Stimulated activated CD4-positive, alpha-beta T cell treated with anti-CD3 and anti-CD28 coated beads, Interleukin-4, amount 100 ng/mL, for 4 hours (primary cell): ENCODE results near the gene CTAG1B.
"Not testable (repeated sequence)": the region's sequence is repeated elsewhere in the genome, so short reads cannot be mapped to it uniquely, and the experiment has no call there.

ENCODE experiments used
- DNase-seq, 2 experiments: peaks; one replicate each; pipeline ENCODE4 v3.0.0-alpha.2; 2020

CTAG1B gene

DNA sequence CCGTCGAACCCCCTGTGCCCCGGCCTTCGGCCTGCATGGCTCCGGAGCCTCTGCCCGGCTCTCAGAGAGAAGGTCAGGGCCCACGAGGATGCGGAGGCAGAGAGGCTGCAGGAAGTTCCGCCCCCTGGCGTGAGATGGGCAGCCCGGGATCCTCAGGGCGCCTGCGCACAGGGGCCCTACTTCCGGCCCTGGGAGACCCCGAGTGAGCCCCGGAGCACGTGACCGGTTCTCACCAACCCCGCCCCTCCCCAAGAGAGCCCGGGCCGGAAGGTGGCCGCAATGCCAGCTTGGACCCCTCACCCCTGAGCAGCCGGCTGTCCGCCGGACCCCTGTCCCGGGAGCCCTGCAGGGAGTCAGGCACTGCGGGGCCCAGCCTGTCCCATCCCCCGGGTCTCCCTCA lies at the start of gene CTAG1B:
TSS of gene CTAG1B (minus strand) at position 101 of the 400 bp plus-strand sequence. CDS start at position 37, 64 bp downstream.
- DNase-seq: not testable (repeated sequence)

DNA sequence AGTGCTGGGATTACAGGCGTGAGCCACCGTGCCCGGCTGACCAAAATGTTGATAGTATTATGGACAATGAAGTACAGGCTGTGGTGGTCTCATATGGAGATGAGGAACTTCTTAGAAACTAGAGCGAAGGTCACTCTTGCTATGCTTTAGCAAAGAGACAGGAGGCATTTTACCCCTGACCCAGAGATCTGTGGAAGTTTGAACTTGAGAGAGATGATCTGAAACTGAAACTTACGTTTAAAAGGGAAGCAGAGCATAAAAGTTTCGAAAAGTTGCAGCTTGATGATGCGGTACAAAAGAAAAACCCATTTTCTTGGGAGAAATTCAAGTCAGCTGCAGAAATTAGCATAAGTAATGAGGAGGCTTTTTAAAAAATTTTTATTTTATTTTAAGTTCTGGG lies 42.8 kb upstream of the CTAG1B start:
- no peak for DNase-seq

DNA sequence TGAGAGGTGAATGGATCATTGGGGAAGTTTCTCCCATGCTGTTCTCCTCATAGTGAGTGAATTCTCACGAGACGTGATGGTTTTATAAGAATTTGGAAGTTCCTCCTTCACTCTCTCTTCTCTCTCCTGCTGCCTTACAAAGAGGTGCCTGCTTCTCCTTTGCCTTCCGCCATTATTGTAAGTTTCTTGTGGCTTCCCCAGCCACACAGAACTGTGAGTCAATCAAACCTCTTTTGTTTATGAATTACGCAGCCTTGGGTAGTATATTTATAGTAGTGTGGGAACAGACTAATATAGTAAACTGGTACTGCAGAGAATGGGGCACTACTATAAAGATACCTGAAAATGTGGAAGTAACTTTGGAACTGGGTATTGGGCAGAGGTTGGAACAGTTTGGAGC lies 42.1 kb upstream of the CTAG1B start:
- no peak for DNase-seq

DNA sequence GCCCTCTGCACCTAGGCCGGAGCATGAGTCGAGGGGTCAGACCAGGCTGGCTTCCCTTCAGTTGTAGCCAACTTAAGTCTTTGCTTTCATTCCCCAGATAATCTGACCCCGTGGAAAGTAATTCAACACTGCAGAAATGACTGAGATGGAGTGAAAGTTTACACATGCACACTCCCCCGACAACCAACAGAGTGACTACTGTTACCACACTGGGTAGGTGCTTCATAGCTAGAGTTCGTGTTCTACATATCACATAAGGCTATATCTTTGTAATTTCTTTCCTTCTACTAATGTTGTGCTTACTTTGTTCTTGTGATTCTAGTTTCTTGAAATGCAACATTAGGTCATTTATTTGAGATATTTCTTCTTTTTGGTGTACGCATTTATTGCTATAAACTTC lies 41.5 kb upstream of the CTAG1B start:
- DNase-seq: no peak

DNA sequence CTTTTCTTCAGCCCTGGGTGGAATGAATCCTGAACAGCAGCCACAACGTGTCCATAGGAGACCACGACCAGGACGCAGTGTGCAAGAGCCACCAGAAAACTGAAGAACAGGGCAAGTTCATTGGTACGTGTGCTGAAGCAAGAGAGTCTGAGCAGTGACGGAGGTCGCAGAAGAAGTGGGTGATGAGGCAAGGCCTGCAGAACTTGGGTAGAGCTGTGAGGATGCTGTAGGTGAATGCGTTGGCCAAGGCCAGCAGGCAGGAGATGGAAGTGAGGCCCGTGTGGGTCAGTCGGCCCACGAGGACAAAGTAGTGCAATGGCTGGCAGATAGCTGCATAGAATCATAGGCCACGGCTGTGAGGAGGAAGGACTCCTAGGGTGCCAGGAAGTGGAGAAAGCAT lies 39.9 kb upstream of the CTAG1B start:
- DNase-seq: no peak

DNA sequence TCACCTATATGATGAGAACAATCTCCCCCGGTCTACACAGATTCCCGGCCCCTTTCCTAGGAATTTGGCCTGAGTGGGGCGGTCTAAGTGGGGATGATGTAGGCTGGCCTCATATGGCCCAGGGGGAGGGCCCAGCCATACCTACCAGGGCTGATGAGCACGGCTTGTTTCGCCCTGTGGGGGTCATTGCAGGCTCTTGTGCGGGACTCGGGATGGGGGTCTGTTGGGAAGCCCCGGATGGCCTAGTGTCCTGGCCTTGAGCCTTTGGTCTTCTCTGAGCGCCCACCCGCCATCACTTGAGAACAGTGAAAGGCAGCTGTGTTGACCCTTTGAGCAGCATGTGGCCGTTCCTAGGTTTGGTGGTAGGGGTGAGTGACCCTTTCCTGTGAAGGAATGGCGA lies 39.1 kb upstream of the CTAG1B start:
- no peak for DNase-seq

DNA sequence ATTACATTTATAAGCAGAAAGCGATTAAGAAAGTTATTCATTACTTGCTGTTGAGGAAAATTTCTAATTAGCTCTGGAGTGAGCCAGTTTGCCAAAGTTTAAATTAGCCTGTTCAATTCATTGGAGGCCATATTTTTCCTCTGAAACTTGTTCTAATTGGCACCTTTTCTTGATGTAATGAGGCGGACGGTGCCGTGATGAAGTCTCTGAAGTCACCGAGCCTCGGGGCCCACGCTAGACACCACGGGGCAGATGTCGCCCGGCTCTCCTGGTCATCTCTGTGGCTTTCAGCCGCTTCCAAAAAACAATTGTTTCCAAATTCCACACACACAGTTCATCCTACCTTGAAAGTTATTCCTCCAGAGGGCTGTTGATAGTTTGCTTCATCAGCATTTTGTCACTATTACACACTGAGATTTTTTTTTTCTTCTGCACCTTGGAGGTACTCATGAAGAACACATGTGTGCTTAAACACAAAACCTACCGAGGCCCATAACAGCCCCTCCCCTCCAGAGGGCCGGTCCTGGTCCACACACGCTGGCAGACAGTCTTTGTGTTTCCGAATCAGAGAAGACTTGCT lies 38.2 kb upstream of the CTAG1B start:
- no peak for DNase-seq

DNA sequence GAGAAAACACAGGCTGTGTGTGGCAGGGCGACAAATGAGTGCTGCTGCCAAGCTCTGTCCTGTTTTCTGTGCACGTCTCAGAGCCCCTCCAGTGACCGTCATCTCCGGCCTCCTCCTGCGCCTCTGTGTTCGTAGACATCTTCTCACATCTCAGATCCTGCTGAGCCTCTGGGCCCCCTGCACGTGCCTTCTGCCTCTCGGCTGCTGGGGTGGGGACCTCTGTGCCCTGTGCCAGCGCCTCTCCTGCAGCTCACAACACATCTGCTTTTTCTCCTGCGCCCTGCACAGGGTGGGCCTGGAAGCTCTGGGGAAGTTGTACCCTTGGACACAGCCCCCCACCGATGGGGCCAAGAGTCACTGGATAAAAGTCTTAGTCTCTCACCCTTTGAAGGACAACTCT lies 36.7 kb upstream of the CTAG1B start:
- DNase-seq: no peak

DNA sequence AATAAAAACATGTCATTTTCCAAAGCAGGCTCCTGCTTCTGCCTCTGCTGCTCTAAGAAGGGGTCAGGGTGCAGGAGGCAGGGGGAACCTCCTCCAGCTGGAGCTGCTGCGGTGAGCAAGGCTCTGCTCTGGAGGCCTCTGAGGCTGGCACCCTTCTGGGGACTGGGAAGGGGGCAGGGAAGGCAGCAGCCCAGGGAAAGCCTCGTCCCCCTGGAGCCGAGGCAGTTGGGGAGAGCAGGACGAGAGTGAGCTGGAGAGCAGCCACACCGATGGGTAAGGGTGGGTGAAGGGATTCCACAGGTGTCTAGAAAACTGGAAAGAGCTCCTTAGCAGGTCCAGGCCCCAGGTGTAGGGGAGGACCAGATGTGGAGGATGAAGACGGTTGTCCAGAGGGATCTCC lies 36.3 kb upstream of the CTAG1B start:
- no peak for DNase-seq

DNA sequence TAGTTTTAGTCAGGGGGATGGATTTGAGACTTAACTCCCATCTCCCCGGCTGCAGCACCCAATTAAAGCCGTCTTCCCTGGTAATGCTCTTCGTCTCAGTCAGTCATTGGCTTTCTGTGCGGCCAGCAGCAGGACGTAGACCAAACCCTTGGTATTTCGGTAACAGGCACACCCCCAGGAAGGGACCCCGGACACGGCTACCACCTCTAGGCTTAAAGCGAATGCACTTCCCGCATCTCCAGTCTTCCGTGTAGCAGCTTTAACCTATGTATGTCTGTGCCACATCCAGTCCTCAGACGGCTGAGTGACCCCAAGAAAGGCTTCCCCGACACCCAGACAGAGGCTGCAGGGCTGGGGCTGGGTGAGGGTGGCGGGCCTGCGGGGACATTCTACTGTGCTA lies 35.8 kb upstream of the CTAG1B start:
- no peak for DNase-seq

DNA sequence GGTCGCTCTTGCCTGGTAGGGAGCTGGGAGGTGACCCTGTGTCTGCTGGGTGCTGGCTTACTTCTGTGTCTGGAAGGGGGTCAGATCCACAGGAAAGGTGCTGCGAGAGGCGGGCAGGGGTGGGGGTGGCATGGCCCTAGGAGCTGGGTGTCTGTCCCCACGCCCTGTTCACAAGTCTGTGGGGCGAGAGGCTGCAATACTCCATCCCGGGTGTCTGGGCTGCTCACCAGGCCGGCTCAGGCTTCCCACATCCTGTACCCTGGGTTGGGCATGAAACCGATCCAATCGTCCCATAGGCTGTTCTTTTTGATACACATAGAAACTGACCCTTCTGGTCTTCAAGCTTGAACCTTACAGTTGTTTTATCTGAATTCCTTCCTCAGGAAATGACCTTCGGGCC lies 35.3 kb upstream of the CTAG1B start:
- DNase-seq: no peak

DNA sequence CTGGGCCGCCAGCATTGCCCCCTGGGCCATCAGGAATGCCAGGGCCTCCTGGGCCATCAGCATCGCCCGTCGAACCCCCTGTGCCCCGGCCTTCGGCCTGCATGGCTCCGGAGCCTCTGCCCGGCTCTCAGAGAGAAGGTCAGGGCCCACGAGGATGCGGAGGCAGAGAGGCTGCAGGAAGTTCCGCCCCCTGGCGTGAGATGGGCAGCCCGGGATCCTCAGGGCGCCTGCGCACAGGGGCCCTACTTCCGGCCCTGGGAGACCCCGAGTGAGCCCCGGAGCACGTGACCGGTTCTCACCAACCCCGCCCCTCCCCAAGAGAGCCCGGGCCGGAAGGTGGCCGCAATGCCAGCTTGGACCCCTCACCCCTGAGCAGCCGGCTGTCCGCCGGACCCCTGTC lies 34.3 kb upstream of the CTAG1B start, which contains the start of gene CTAG2:
TSS of gene CTAG2 (minus strand) at position 167 of the 400 bp plus-strand sequence. CDS start at position 103, 64 bp downstream.
- not testable (repeated sequence) for DNase-seq

DNA sequence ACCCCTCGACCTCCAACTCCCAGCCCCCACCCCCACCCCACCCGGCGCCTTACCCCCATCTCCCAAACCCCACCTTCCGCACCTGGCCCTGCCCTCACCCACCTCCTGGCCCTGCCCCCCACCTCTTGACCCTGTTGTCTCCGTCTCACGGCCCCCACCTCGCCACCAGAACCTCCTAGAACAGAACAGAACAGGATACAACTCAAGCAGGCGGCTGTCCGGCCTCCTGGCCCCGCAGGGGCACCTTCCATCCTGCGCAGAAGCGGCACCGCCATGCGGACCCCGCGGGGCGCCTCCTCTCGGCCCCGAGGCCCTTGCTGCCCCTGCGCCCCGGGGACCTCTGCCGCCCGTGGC lies 33.9 kb upstream of the CTAG1B start:
- DNase-seq: no peak

DNA sequence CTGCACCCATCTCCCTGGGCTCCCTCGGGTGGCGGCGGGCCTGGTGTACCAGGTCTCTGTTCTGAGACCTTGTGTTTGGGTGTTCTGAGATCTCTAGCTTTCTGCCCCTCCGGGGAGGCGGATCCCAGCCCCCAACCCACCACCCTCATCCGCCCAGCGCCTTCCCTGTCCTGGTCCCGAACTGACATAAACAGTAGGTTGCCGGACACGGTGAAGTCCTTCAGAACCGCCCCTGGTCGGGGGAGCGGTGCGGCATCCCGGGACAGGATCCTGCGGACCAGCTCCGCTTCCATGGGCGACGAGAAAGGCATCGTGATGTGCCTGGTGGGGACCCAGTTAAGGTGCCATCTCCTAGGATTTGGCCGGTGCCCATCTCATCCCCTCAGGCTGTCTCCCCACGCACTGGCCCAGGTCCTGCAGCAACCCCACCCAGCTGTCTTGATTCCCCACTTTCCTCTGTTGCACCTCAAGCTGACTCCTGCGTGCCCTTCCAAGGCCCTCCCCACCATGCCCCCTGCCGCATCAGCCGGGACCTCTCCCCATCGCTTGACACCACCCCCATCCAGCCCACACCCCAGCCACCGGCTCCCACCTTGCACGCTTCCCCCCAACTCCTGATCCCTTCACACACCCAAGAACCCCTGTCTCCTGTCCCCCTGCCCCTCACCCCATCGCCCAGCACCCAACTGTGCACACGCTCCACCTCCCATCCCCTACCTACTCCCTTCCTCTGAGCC lies 33.4 kb upstream of the CTAG1B start:
- no peak for DNase-seq

DNA sequence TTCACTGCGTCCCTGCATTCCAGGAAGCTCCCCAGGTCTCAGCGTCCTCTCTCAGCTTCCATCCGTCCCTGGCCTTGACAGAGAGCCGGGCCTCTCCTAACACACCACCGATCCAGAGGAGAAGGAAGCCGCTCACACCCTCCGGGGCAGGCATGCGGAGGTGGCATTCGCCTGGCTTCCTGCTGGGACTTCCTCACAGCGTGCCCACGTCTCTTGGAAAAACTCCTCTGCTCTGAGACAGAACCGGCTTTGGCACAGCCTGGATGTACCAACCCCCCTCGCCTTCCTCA lies 31.1 kb upstream of the CTAG1B start:
- no peak for DNase-seq

DNA sequence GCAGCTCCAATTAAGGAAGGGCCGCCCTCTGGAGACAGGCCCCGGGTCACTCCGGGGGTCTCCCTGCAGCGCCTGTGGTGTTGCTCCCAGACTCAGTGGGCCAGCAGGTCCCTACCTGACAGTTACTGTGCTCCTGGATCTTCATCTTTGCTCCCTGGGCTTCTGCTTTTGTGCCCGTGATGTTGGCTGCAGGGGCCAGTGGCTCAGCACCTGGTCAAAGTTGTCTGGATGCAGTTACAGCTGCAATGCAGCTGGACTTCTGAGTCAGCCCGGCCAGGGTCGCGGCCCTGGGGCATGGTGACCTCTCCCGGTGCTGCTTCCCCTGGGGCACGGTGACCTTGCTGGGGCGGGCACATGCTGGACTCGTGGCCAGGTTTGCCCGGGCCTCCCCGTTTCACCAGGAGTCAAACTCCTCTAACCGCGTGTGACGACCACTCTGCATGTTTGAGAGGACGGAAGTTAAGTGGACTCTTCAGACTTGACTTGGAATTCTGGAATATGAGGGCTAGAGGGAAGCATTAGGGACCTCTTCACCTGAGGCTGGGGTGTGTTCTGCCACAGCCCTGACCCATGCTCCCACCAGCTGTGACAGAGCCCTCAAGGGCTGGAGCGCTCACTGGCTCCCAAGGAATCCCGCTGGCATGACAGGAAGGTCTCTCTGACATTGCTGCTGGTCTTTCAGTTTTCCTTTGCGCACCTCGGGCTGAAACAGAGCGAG lies 30.6 kb upstream of the CTAG1B start:
- no peak for DNase-seq

DNA sequence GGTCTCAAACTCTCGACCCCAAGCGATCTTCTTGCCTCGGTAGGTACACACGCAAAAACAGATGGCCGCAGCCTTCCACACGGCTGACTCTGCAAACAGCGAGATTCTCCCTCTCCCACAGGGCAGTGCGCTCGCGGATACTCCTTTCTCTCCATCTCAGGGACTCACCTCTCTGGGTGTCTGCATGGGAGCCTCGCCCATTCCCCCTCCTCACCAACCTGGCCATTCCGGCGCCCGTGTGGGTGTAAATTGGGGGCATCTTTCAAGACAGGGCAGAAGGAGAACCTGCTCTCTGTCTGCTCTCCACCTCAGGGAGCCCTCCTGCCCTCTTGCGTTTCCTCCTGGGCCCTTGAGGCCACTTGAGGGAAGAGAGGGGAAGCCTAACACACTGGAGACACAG lies 29.8 kb upstream of the CTAG1B start:
- DNase-seq: no peak

DNA sequence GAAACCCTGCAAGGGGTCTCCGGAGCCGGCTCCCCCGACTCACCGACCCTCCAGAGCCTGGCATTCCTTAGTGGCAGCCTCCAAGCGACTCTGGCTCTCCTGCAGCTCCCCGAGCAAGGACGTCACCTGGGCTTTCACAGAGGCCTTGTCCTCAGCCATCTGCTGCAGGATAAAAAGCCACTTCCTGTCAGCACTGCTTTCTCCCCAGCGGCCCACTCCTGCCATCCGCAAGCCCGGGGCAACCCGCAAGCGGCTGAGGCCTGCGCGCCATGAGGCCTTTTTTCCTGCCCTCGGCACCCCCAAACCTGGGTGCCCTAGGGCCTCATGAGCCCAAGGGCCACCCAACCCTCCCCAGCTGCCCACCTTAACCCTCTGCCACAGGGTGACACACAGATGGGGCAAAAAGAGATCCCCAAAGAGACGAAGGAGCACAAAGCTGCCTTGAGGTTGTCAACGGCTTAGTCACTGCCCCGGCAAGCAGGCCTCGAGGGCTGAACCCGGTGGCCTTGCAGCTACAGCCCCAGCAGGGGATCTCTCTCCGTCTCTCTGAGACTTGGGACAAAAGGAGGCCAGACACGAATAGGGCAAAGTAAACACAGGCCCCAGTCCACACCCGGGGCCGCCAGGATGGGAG lies 26.8 kb upstream of the CTAG1B start:
- not testable (repeated sequence) for DNase-seq

DNA sequence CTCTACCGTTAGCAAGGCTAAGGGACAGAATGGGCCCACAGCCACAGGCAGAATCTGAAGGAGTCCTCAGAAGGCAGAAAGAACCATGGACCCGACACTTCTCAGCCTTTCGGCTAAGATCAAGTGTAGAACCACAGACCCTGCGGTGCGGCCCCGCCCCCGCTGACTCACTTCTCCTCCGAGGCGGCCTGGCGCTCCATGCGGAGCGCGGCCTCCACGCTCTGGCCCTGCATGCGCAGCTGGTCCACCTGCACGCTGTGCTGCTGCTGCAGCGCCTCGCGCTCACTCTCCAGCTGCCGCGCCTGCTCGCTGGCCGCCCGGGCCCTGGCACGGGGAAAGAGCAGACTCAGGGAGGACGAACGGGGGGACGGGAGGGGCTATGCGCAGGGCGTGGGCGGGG lies 24.6 kb upstream of the CTAG1B start:
- not testable (repeated sequence) for DNase-seq

DNA sequence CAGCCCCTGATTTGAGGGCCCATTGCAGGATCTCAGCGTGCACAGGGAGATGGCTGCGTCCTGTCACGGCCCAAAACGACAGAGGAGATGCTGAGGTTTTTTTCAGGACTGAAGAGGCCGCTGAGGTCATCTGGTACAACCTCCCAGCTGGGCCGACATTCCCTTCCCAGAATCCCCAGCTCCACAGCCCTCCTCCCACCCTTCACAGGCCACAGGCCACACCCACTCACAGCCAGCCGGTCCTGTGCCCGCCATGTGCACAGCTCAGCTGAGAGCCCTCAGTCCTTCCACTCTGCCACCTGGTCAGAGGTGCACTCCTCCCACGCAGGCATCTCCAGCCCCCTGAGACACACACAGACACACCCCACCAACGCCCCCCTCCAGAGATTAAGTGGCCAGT lies 22.7 kb upstream of the CTAG1B start:
- DNase-seq: not testable (repeated sequence)

DNA sequence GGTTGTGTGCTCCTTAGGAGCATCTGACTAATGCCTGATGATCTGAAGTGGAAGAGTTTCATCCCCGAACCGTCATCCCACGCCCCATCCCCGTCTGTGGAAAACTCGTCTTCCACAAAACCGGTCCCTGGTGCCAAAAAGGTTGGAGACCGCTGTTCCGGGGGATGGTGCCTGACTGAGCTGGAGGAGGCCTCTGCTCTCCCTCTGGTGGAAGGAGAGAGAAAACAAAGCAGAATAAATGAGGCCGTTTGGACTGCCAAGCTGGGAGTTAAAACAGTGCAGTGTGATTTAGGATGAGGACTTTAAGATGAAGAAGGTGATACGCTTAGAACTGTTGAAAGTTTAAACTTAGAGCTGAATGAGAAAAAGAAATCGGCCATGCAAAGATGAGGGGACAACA lies 14.6 kb upstream of the CTAG1B start:
- not testable (repeated sequence) for DNase-seq

DNA sequence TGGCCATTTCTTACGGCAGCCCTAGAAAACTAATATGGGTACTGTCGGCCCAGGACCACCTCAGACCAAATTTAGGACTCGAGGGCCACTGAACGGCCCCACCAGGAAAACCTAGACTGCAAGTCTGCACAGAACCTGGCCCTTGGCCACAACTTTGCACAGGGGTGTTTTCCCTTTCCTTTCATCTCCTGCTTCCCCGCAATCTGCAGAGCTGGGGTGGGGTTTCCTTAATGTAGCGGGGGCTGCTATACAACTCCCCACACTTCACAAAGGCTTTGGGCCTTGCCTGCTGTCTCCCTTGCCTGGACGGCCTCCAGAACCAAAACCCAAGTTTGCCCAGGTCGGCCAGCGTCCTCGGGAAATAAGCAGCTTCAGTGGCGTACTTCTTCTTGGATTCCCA lies 11.9 kb upstream of the CTAG1B start:
- not testable (repeated sequence) for DNase-seq

DNA sequence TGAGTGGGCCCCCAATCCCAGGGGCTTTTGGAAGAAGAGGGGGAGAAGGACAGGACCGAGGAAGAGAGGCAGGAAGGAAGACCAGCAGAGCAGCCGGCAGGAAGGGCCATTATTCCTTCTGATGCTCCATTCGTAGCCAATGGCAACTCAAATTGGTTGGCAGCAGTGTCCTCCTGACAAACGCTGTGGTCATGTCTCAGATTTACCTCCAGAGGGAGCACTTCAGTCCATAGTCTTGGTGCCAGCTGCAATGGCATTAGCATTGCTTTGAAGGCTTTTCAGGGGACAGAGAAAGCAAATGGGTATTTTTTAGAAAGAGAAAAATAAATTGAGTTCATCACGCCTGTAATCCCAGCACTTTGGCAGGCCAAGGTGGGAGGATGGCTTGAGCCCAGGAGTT lies 9.9 kb upstream of the CTAG1B start:
- DNase-seq: not testable (repeated sequence)
